NCI-H1092 (cell line): Measurements from ENCODE around the gene ARFGAP2.

Experiments used
- DNase-seq: peaks from one replicate; lab custom pipeline; 2025; lab: John Stamatoyannopoulos, UW

The ARFGAP2 gene

GRCh38 chr11:47186700-47187695 lies 10.3 kb upstream of the ARFGAP2 start:
- no peak for DNase-seq

- DNase-seq: no peak
Observed at GRCh38 chr11:47186076-47186699, 9.5 kb upstream of the ARFGAP2 start, which contains the start of gene PACSIN3. Gene PACSIN3, minus strand, starts transcription at chr11:47186434. Its CDS starts 3,707 bp downstream, at chr11:47182727.

DNA sequence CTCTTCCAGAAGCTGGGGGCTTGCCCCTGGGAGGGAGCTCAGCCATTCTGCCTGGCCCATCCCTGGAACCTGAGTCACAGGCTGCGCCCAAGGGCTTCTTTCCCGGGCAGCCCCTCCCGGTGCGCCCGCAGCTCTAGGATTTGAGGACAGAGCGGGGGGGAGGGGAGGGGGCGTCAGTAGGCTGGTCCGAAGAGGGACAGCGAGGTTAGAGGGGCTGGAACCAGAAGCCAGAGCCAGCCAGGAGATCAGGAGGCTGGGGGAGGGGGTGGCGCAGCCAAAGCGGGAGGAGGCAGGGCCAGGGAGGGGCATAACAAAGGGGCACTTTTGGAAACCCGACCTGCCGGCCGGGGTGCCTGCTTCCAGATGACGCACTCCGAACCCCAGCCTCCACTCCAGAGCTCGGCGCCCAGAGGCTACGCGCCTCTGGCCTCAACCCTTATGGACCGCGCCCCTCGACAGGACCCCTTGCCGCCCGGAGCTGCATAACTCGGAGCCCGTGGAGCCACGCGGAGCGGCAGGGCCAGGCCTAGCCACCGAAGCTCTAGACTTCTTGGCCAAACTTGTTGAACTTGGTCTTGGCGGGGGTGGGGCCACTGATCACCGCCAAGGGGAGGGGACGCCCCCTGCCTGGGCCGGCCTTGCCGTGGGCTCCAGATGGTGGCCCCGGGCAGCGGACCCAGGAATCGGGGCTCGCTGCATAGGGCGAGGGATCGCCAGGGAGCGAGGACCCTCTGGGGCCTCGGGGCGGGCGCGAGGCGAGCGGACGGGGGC lies 8.8 kb upstream of the ARFGAP2 start:
- no peak for DNase-seq

- DNase-seq: no peak
Observed at GRCh38 chr11:47184711-47185304, 8.1 kb upstream of the ARFGAP2 start.

- no peak for DNase-seq
Observed at GRCh38 chr11:47183969-47184368, 7.3 kb upstream of the ARFGAP2 start.

GRCh38 chr11:47183031-47183856 lies 6.6 kb upstream of the ARFGAP2 start:
- no peak for DNase-seq

DNA sequence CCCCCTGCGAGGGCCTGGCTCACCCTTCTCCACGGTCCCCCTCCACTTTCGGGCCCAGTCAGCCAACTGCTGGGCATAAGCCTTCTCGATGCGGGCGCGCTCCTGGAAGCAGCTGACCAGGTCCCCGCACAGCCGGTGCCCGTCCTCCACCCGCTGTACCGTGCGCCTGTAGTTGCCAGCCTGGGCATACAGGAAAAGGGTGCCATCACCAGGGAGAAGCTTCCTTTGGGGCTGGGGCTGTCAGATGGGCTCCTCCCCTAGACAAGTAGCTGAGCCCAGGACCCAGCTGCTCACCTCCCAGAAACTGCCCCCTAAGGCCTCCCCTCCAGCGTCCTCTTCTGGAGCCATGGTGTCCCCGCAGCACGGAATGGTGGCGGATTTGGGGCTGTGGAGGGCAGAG lies 5.7 kb upstream of the ARFGAP2 start:
- DNase-seq: no peak

DNA sequence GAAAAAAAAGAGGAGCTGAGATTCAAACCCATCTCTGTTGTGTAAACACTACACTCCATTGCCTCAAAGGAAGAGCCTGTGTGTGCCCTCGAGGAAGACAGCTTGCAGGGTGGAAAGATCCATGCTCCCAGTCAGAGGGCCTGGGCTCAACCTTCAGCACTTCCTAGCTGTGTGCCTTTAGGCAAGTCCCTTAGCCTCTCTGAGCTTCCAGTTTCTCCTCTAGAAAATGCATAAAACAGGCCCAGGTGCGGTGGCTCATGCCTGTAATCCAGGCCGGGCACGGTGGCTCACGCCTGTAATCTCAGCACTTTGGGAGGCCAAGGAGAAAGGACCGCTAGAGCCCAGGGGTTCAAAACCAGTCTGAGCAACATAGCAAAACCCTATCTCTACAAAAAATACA lies 4.6 kb upstream of the ARFGAP2 start:
- no peak for DNase-seq

- DNase-seq: no peak
Observed at GRCh38 chr11:47180006-47180787, 3.5 kb upstream of the ARFGAP2 start.

DNA sequence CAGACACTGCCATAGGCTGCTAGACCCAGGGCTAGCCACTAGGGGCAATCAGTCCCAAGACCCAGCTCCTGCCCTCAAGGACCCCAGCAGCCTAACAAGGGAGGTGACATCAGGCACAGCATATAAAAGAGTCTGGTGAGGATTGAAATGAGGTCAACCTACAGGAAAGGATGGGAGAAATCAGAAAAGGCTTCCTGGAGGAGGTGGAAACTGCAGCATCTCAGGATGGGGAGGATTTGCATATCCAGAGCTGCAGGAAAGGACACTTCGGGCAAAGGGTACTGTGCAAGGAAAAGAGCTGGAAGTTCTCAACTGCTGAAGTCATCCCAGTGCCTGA lies 2.9 kb upstream of the ARFGAP2 start:
- peak; percentile 40 for DNase-seq

GRCh38 chr11:47178737-47179654 lies 2.3 kb upstream of the ARFGAP2 start:
- DNase-seq: no peak

- DNase-seq: no peak
Observed at GRCh38 chr11:47178316-47178715, 1.6 kb upstream of the ARFGAP2 start.

DNA sequence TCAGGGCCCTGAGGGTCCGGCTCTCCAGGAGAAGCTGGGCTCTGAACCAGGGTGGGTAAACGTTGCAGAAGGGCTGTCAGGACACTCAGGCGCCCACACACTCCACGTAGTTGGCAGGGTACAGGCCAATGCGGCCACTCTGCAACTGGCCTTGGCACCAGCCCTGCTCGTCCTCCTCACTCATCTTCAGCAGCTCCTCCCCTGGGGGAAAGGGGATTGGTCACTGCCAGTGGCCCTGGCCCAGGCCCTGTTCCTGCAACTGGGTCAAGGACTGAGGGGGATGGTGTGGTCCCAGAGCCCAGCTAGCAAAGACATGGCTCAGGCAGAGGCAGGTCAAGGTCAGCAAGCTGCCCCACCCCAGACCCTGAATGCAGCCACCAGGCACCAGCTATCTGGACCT lies 1.2 kb upstream of the ARFGAP2 start:
- no peak for DNase-seq

- DNase-seq: peak; percentile 71
Observed at GRCh38 chr11:47177229-47177845, 658 bp upstream of the ARFGAP2 start.

GRCh38 chr11:47175746-47176327 lies 842 bp downstream of the ARFGAP2 start:
- DNase-seq: no peak

- no peak for DNase-seq
Observed at GRCh38 chr11:47172740-47173336, 3.8 kb downstream of the ARFGAP2 start.

DNA sequence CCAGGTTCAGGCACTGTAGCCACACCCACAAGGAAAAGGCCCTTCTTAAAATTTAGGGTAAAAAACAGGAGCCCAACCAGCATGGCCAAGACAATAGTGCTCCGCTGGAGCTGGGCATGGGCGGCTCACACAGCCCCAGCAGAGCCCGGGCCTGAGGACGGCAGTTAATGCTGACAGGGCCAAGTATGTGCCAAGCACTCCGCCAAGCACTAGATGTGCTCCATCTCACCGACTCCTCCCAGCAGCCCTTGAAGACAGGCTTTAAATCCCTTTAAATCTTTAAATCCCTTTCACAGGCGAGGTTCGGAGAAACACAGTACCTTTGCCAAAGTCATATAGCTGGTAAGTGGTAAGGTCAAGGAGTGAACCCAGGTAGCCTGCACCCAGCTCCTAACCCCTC lies 4.8 kb downstream of the ARFGAP2 start:
- DNase-seq: no peak
